ENCODE measurements around the gene ZNF654. TPM values are rescaled to one million over a fixed set of nuclear protein-coding genes. Genes with fewer than 3 reads are reported as not detected.

ZNF654 gene
- total and polyA plus RNA-seq, 10 of the 15 experiments (the other 5 are each of a cell fraction or from before 2014, with no cell fraction given): 2.7 to 14.2 (median 10.0) TPM

DNA sequence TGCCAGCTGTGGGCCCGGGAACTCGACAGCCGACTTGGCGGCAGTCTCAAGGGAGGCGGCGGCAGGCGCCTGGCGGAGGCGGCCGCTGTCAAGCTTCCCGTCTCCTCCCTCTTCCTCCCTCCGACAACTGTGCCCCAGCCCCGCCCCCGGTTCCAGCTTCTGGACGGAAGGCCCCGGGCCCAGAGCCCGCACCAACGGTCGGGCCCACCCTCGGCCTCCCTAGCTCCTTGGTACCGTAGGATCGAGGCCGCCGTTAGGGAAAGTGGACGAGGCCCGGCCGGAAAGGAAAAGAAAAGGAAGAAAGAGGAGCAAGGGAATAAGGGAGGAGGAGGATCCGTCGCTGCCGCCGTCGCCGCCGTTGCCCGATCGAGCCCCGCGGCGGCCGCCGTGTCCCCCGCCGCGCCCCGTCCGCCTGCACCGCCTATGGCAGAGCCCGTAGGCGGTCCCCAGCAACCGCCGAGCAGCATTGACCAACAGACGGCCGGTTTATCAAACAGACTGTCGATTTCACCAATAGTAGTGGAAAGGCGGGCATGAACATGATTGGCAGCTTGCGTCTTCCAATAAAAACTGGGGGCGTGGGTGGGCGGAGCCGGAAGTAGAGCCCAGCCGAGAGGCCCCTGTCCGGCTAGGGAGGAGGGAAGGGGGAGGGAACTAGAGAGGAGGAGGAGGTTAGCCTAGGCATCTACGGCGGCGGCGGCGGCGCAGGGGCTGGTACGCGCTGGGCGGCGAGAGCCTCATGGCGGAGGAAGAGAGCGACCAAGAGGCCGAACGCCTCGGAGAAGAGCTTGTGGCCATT, at the start of gene ZNF654, which contains the start of gene CGGBP1 (continued):
- TF ChIP-seq PBX3 (IDR thresholded peaks at IDR 0.05; ENCODE audit: insufficient replicate concordance, low read depth, low read length) (peak; percentile 100), CHD2 (IDR thresholded peaks at IDR 0.05; ENCODE audit: borderline replicate concordance, low read depth, low read length) (peak; percentile 97), TCF3 (IDR thresholded peaks at IDR 0.05; ENCODE audit: borderline replicate concordance, insufficient read depth, low read depth, low read length) (no peak), POLR2AphosphoS5 (IDR thresholded peaks at IDR 0.05; ENCODE audit: low read length) (peak; percentile 79; the same call in 1 of the 2 replicates), ZNF622 (IDR thresholded peaks at IDR 0.05) (no peak), ZNF207 (IDR thresholded peaks at IDR 0.05; ENCODE audit: borderline replicate concordance) (no peak; the same call in 1 of the 2 replicates), KLF5 (IDR thresholded peaks at IDR 0.05; ENCODE audit: partially characterized antibody) (peak; percentile 96)
- TF ChIP-seq, protein P1, sequence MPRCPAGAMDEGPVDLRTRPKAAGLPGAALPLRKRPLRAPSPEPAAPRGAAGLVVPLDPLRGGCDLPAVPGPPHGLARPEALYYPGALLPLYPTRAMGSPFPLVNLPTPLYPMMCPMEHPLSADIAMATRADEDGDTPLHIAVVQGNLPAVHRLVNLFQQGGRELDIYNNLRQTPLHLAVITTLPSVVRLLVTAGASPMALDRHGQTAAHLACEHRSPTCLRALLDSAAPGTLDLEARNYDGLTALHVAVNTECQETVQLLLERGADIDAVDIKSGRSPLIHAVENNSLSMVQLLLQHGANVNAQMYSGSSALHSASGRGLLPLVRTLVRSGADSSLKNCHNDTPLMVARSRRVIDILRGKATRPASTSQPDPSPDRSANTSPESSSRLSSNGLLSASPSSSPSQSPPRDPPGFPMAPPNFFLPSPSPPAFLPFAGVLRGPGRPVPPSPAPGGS (IDR thresholded peaks at IDR 0.05; ENCODE audit: borderline replicate concordance, insufficient read depth, low read depth, low read length, poor library complexity, severe bottlenecking): peak; percentile 30

DNA sequence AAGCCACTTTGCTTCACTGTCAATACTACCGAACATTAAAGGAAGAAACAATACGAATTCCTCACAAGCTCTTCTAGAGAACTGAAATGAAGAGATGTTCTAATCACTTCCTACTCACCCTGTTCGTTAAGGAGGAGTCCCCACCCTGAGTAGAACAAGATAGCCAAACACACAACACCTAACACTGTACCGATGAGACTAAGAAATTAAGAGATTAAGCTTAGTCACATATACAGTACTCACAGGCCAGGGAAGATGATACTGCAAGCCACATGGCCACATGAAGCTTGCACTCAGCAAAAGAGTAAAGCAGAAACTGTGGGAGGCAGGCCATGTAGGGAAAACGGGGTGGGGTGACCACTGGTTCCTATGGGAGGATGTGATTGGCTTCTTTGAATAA, 48.2 kb upstream of the ZNF654 start:
- no peak for FAIRE-seq
- DNase-seq (ENCODE audit: low read depth, low spot score): no peak
- Histone ChIP-seq H3K27me3 (replicated peaks in 1 of 2; ENCODE audit: control insufficient read depth in 2 of 2, insufficient read depth in 2 of 2, low read length in 1 of 2) (no peaks in the 10 kb centered on the region), H4K20me1 (ENCODE audit: control insufficient read depth, insufficient read depth) (no peaks in the 10 kb centered on the region), H3K79me2 (ENCODE audit: control insufficient read depth, insufficient read depth, low read length) (no peaks in the 10 kb centered on the region), H3K4me2 (ENCODE audit: control insufficient read depth, insufficient read depth) (no peak overlapping the region), H3K27ac (ENCODE audit: control insufficient read depth, insufficient read depth) (no peak overlapping the region), H3K4me1 (ENCODE audit: control insufficient read depth, insufficient read depth, low read length) (no peaks in the 10 kb centered on the region), H3K36me3 (ENCODE audit: control insufficient read depth in 2 of 2, insufficient read depth in 2 of 2, low read length in 1 of 2) (no peaks in the 10 kb centered on the region), H3K9me3 (replicated peaks; ENCODE audit: control insufficient read depth, insufficient read depth, low read length) (no peaks in the 10 kb centered on the region), H3K9ac (ENCODE audit: control insufficient read depth, insufficient read depth, low read length) (no peak overlapping the region), H2AFZ (ENCODE audit: control insufficient read depth, low read depth, low read length) (no peak overlapping the region), H3K4me3 (no peak overlapping the region)
- ChIA-PET POLR2A (no interaction called here), RAD21 (ENCODE audit: unreplicated experiment) (no interaction called here), CTCF (interaction anchor here (0.9 to 2.1 kb wide), 2 partner anchors 102 to 712 kb away, joined by 4 to 12 read pairs; no protein-coding TSS in a partner anchor), SMC1A (ENCODE audit: uncharacterized antibody, unreplicated experiment) (no interaction called here)
- BruUV-seq (replicated peaks): no TSS peak
- intact Hi-C loops (cut with micrococcal nuclease; ENCODE audit: unreplicated experiment): no loop called here
- in situ Hi-C loops (cut with MboI): no loop called here
- WGBS (ENCODE audit: insufficient coverage, insufficient replicate concordance, low lambda C conversion rate, missing lambda C conversion rate): 38% methylated on average over 5 of the region's 5 CpGs
- no peak for ATAC-seq
- TF ChIP-seq USF1 (IDR thresholded peaks at IDR 0.05; ENCODE audit: borderline replicate concordance, extremely low read length, insufficient read depth, low read depth, low read length) (no peak), BACH1 (IDR thresholded peaks at IDR 0.05; ENCODE audit: borderline replicate concordance) (no peak), CBX3 (IDR thresholded peaks at IDR 0.05; ENCODE audit: borderline replicate concordance, low read depth) (no peak), POU2F2 (IDR thresholded peaks at IDR 0.05; ENCODE audit: borderline replicate concordance, low read depth, low read length) (no peak), NR2C1 (IDR thresholded peaks at IDR 0.05) (no peak)
- TF ChIP-seq, protein P2, sequence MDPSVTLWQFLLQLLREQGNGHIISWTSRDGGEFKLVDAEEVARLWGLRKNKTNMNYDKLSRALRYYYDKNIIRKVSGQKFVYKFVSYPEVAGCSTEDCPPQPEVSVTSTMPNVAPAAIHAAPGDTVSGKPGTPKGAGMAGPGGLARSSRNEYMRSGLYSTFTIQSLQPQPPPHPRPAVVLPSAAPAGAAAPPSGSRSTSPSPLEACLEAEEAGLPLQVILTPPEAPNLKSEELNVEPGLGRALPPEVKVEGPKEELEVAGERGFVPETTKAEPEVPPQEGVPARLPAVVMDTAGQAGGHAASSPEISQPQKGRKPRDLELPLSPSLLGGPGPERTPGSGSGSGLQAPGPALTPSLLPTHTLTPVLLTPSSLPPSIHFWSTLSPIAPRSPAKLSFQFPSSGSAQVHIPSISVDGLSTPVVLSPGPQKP (IDR thresholded peaks at IDR 0.05; ENCODE audit: low read depth, low read length): no peak
